Prostate gland (tissue), 2 donors: ENCODE results near the gene CUX1.
A peak's percentile ranks its signal among the peaks of the same experiment; 100 is the strongest.

ENCODE experiments used
- CTCF ChIP-seq, 4 experiments: fragments of 200-600 bp in 2 of 4; fragments of 450-650 bp in 2 of 4; sonication (generic) in 2 of 4; IDR thresholded peaks; 1 replicate in 3 of 4; 2 replicates in 1 of 4; pipeline ENCODE4 v1.5.1; 2016 to 2019; ENCODE audit warnings: antibody characterized with exemption in 4 of 4, mild to moderate bottlenecking in 2 of 4, moderate library complexity in 2 of 4
- POLR2A ChIP-seq: fragments of 450-650 bp; IDR thresholded peaks from one replicate; pipeline ENCODE4 v1.6.1; 2016; ENCODE audit warnings: antibody characterized with exemption, mild to moderate bottlenecking
- POLR2AphosphoS5 ChIP-seq: sonication (generic); formaldehyde crosslinking; IDR thresholded peaks from one replicate; pipeline ENCODE4 v1.6.1; 2017; ENCODE audit warnings: antibody characterized with exemption

GRCh38 chr7:101959829-101960228 lies 142.4 kb downstream of the CUX1 start:
- TF ChIP-seq CTCF (IDR thresholded peaks at IDR 0.05), result no peak
- peak; percentile 7 for TF ChIP-seq POLR2AphosphoS5
- TF ChIP-seq POLR2A, result no peak
